Panc1 (cell line): ENCODE measurements around the gene RIMOC1. TPM values are rescaled to one million over a fixed set of nuclear protein-coding genes. Genes with fewer than 3 reads are reported as not detected.

Source experiments
- ATAC-seq: fragments of 200-7000 bp; cut with Tn5 transposase; 2 replicates; pipeline ENCODE4 v1.9.1; 2020; ENCODE audit warnings: mild to moderate bottlenecking, moderate library complexity
- BruUV-seq: library from RNA; stranded (reverse); fragments of 400-500 nt; replicated peaks from 2 replicates; lab custom pipeline; 2021; lab: Mats Ljungman, UMichigan
- CTCF ChIA-PET: fragments of 300-600 bp; sonication (Branson Sonifier 250); formaldehyde crosslinking; loops from one replicate; lab custom pipeline; 2022; ENCODE audit warnings: antibody characterized with exemption; lab: Charles Lee
- POLR2A ChIA-PET: fragments of 300-600 bp; sonication (Branson Sonifier 250); formaldehyde crosslinking; loops from one replicate; lab custom pipeline; 2022; ENCODE audit warnings: antibody characterized with exemption; lab: Charles Lee
- DNase-seq: peaks from one replicate; pipeline ENCODE4 v3.0.0-alpha.2; 2010; ENCODE audit warnings: low read depth, low spot score
- H3K27ac ChIP-seq: 2 replicates; pipeline ENCODE4 v1.5.1; 2011; ENCODE audit warnings: mild to moderate bottlenecking, low read length, inconsistent platforms
- H3K27me3 ChIP-seq: fragments of 200-500 bp; sonication (Bioruptor generic); 2 replicates; pipeline ENCODE4 v1.6.0; 2014; ENCODE audit warnings: low read length, inconsistent platforms; ENCODE audit not compliant: control insufficient read depth, insufficient read depth
- H3K36me3 ChIP-seq: fragments of 200-500 bp; sonication (Bioruptor generic); 2 replicates; pipeline ENCODE4 v1.5.1; 2014; ENCODE audit warnings: inconsistent platforms, mild to moderate bottlenecking, low read length, moderate library complexity; ENCODE audit not compliant: control insufficient read depth, insufficient read depth
- H3K4me1 ChIP-seq: 2 replicates; pipeline ENCODE4 v1.5.1; 2011; ENCODE audit warnings: inconsistent platforms, mild to moderate bottlenecking, low read length, moderate library complexity; ENCODE audit not compliant: control insufficient read depth, insufficient read depth
- H3K4me3 ChIP-seq, 2 experiments: 2 replicates each; pipeline ENCODE4 v1.5.1; 2011 to 2012; ENCODE audit warnings: low read depth in 2 of 2, low read length in 2 of 2, mild to moderate bottlenecking in 2 of 2, inconsistent platforms in 1 of 2, moderate library complexity in 1 of 2
- H3K9me3 ChIP-seq: fragments of 200-500 bp; sonication (Bioruptor generic); 2 replicates; pipeline ENCODE4 v1.5.1; 2014; ENCODE audit warnings: low read depth, mild to moderate bottlenecking, inconsistent platforms, low read length, moderate library complexity; ENCODE audit not compliant: control insufficient read depth, insufficient read depth
- CTCF ChIP-seq: fragments of 450-650 bp; IDR thresholded peaks from 2 replicates; pipeline ENCODE4 v1.5.1; 2017; ENCODE audit warnings: mild to moderate bottlenecking
- POLR2AphosphoS5 ChIP-seq: IDR thresholded peaks from 2 replicates; pipeline ENCODE4 v1.6.1; 2012; ENCODE audit warnings: mild to moderate bottlenecking, low read depth, low read length, moderate library complexity
- REST ChIP-seq, 2 experiments: IDR thresholded peaks; 2 replicates each; pipeline ENCODE4 v1.6.1; 2011 to 2012; ENCODE audit warnings: low read depth in 2 of 2, control low read depth in 1 of 2, low read length in 1 of 2, mild to moderate bottlenecking in 1 of 2, moderate library complexity in 1 of 2; ENCODE audit not compliant: insufficient read depth in 1 of 2
- SIN3A ChIP-seq: IDR thresholded peaks from 2 replicates; pipeline ENCODE4 v1.6.1; 2012; ENCODE audit warnings: low read depth, mild to moderate bottlenecking, low read length, moderate library complexity, borderline replicate concordance; ENCODE audit not compliant: insufficient read depth
- TCF7L2 ChIP-seq: IDR thresholded peaks from 2 replicates; pipeline ENCODE4 v1.6.1; 2011; ENCODE audit warnings: mild to moderate bottlenecking, low read depth, low read length, inconsistent platforms
- in situ Hi-C: cut with HindIII; loops from 2 replicates; pipeline ENCODE4 v1.10.0; 2016; ENCODE audit warnings: low sequenced_read_pairs, low pct_unique_long_range_greater_than_20kb
- intact Hi-C: fragments of 100-400 bp; cut with micrococcal nuclease; formaldehyde crosslinking; loops from one replicate; pipeline ENCODE4 v1.10.0; 2022; ENCODE audit not compliant: unreplicated experiment
- total RNA-seq: library from RNA; stranded (reverse); gene quantifications from one replicate; pipeline ENCODE4 v1.2.1, GENCODE V29; 2021; ENCODE audit not compliant: unreplicated experiment

RIMOC1 gene
- total RNA-seq, 1 experiment from 2014 or later: 24.5 TPM

- intact Hi-C loops: no loop called here
- POLR2A ChIA-PET: no interaction called here
- Histone ChIP-seq H3K27me3 (peaks cover 10% of the 10 kb centered on the region), H3K4me1 (no peaks in the 10 kb centered on the region), H3K36me3 (peaks cover 2% of the 10 kb centered on the region; the same call in 1 of the 2 replicates), H3K9me3 (no peaks in the 10 kb centered on the region), H3K4me3 (no peak overlapping the region), H3K27ac (no peak overlapping the region)
- in situ Hi-C loops: no loop called here
- ATAC-seq: no peak
- BruUV-seq: no TSS peak
- TF ChIP-seq TCF7L2: no peak
- no peak for TF ChIP-seq SIN3A
- no peak for TF ChIP-seq POLR2AphosphoS5
- no peak for TF ChIP-seq CTCF
- TF ChIP-seq REST (IDR thresholded peaks at IDR 0.05; ENCODE audit: insufficient read depth in 1 of 2, low read depth in 2 of 2, low read length in 1 of 2): no peak
- CTCF ChIA-PET: interaction anchor here (0.6 kb wide), 1 partner anchor 1355 kb away, joined by 3 read pairs; no protein-coding TSS in a partner anchor
- no peak for DNase-seq
Measured at GRCh38 chr5:41878643-41879478, 25.3 kb upstream of the RIMOC1 start.

GRCh38 chr5:41882765-41883164 lies 21.4 kb upstream of the RIMOC1 start:
- DNase-seq (no peak), ATAC-seq (no peak)
- no TSS peak for BruUV-seq
- H3K27me3 ChIP-seq: peaks cover 4% of the 10 kb centered on the region; the same call in 1 of the 2 replicates
- H3K4me3 ChIP-seq: no peak overlapping the region
- POLR2A ChIA-PET: no interaction called here
- CTCF ChIA-PET: no interaction called here
- intact Hi-C loops (no loop called here), in situ Hi-C loops (no loop called here)
- no peak overlapping the region for H3K27ac ChIP-seq
- H3K36me3 ChIP-seq: no peaks in the 10 kb centered on the region
- H3K9me3 ChIP-seq: peaks cover 9% of the 10 kb centered on the region; the same call in 1 of the 2 replicates
- 0 out of 2 replicates have a peak, but pooled peaks cover 3% of the 10 kb centered on the region for H3K4me1 ChIP-seq
- TF ChIP-seq SIN3A (no peak), REST (IDR thresholded peaks at IDR 0.05; ENCODE audit: insufficient read depth in 1 of 2, low read depth in 2 of 2, low read length in 1 of 2) (no peak)
